Neural cell (in vitro differentiated cells): ENCODE results near the gene FAM3D. TPM values are rescaled to one million over a fixed set of nuclear protein-coding genes. Genes with fewer than 3 reads are reported as not detected.

Experiments
- H2AFZ ChIP-seq: fragments of 200-600, 300-800 bp; sonication (generic), shearing (Covaris generic); 2 replicates; pipeline ENCODE4 v1.6.0; 2014; ENCODE audit warnings: low read depth, mild to moderate bottlenecking, antibody characterized with exemption, low read length, moderate library complexity
- H3F3A ChIP-seq: fragments of 200-600 bp; shearing (Covaris generic); 2 replicates; pipeline ENCODE4 v1.6.1; 2016; ENCODE audit warnings: mild to moderate bottlenecking, moderate library complexity, mixed read lengths, antibody characterized with exemption, low read length; ENCODE audit not compliant: insufficient read depth, poor library complexity, severe bottlenecking
- H3K27ac ChIP-seq: fragments of 200-600, 300-800 bp; sonication (generic), shearing (Covaris generic); 2 replicates; pipeline ENCODE4 v1.5.1; 2014; ENCODE audit warnings: mild to moderate bottlenecking, low read length, moderate library complexity
- H3K27me3 ChIP-seq: fragments of 300-800, 200-600 bp; sonication (generic), shearing (Covaris generic); 2 replicates; pipeline ENCODE4 v1.6.0; 2014; ENCODE audit warnings: mild to moderate bottlenecking, low read depth, low read length, moderate library complexity; ENCODE audit not compliant: insufficient read depth
- H3K36me3 ChIP-seq: fragments of 300-800, 200-600 bp; sonication (generic), shearing (Covaris generic); 2 replicates; pipeline ENCODE4 v1.5.1; 2014; ENCODE audit warnings: mild to moderate bottlenecking, antibody characterized with exemption, low read length, moderate library complexity; ENCODE audit not compliant: insufficient read depth
- H3K4me2 ChIP-seq: fragments of 300-800, 200-600 bp; sonication (generic), shearing (Covaris generic); 2 replicates; pipeline ENCODE4 v1.6.0; 2014; ENCODE audit warnings: mild to moderate bottlenecking, low read length
- H3K4me3 ChIP-seq: fragments of 300-800, 200-600 bp; sonication (generic), shearing (Covaris generic); 2 replicates; pipeline ENCODE4 v1.5.1; 2014; ENCODE audit warnings: mild to moderate bottlenecking, low read length, moderate library complexity
- H3K79me2 ChIP-seq: fragments of 200-600 bp; shearing (Covaris generic); replicated peaks from 2 replicates; pipeline ENCODE4 v1.6.0; 2014; ENCODE audit warnings: mild to moderate bottlenecking, low read length, moderate library complexity; ENCODE audit not compliant: insufficient read depth
- H3K9ac ChIP-seq: fragments of 300-800, 200-600 bp; sonication (generic), shearing (Covaris generic); 2 replicates; pipeline ENCODE4 v1.6.1; 2016; ENCODE audit warnings: mild to moderate bottlenecking, low read length, mixed read lengths
- H3K9me2 ChIP-seq: fragments of 200-600 bp; shearing (Covaris generic); 2 replicates; pipeline ENCODE4 v1.6.1; 2016; ENCODE audit warnings: mild to moderate bottlenecking, low read length, mixed read lengths; ENCODE audit not compliant: insufficient read depth
- H3K9me3 ChIP-seq: fragments of 200-600, 300-800 bp; sonication (generic), shearing (Covaris generic); 2 replicates; pipeline ENCODE4 v1.6.1; 2016; ENCODE audit warnings: mild to moderate bottlenecking, mixed run types, low read length, moderate library complexity, mixed read lengths
- H4K20me1 ChIP-seq: fragments of 200-600 bp; shearing (Covaris generic); 2 replicates; pipeline ENCODE4 v1.6.1; 2016; ENCODE audit warnings: mild to moderate bottlenecking, mixed run types; ENCODE audit not compliant: insufficient read depth
- CTCF ChIP-seq: fragments of 450-650 bp; IDR thresholded peaks from 2 replicates; pipeline ENCODE4 v1.5.1; 2014; ENCODE audit warnings: antibody characterized with exemption, mild to moderate bottlenecking, moderate library complexity; ENCODE audit not compliant: poor library complexity, severe bottlenecking
- EP300 ChIP-seq: fragments of 450-650 bp; conservative IDR thresholded peaks from 2 replicates; pipeline ENCODE4 v1.6.1; 2014; ENCODE audit warnings: antibody characterized with exemption, mild to moderate bottlenecking, moderate library complexity; ENCODE audit not compliant: poor library complexity, severe bottlenecking
- EZH2 ChIP-seq: fragments of 200-600, 300-800 bp; shearing (Covaris generic), sonication (generic); IDR thresholded peaks from 2 replicates; pipeline ENCODE4 v1.6.1; 2014; ENCODE audit warnings: antibody characterized with exemption, low read length, borderline replicate concordance, mild to moderate bottlenecking; ENCODE audit not compliant: insufficient read depth, poor library complexity, severe bottlenecking
- MXI1 ChIP-seq: fragments of 450-650 bp; conservative IDR thresholded peaks from 2 replicates; pipeline ENCODE4 v1.6.1; 2014; ENCODE audit warnings: antibody characterized with exemption, mild to moderate bottlenecking; ENCODE audit not compliant: poor library complexity, severe bottlenecking
- POLR2AphosphoS5 ChIP-seq: IDR thresholded peaks from 2 replicates; pipeline ENCODE4 v1.6.1; 2012
- RAD21 ChIP-seq: fragments of 450-650 bp; conservative IDR thresholded peaks from 2 replicates; pipeline ENCODE4 v1.6.1; 2014; ENCODE audit warnings: antibody characterized with exemption, mild to moderate bottlenecking, moderate library complexity
- REST ChIP-seq: IDR thresholded peaks from 2 replicates; pipeline ENCODE4 v1.6.1; 2012; ENCODE audit warnings: borderline replicate concordance
- SMC3 ChIP-seq: fragments of 450-650 bp; conservative IDR thresholded peaks from 2 replicates; pipeline ENCODE4 v1.6.1; 2014; ENCODE audit warnings: antibody characterized with exemption, mild to moderate bottlenecking, moderate library complexity; ENCODE audit not compliant: poor library complexity
- TAF1 ChIP-seq: IDR thresholded peaks from 2 replicates; pipeline ENCODE4 v1.6.1; 2012; ENCODE audit warnings: low read depth
- polyA plus RNA-seq: library from polyadenylated mRNA; depleted of rRNA; stranded (reverse); fragments of >200 nt; gene quantifications from 2 replicates; pipeline ENCODE4 v1.2.3, GENCODE V29; 2014

The FAM3D gene
- polyA plus RNA-seq, 1 donor from 2014 or later, result not detected

- H3K9me3 ChIP-seq, result peaks cover 2% of the 10 kb centered on the region
- H3K4me2 ChIP-seq, result no peak overlapping the region
- H3K79me2 ChIP-seq, result no peaks in the 10 kb centered on the region
- no peak overlapping the region for H3K4me3 ChIP-seq
- H3K9me2 ChIP-seq, result no peaks in the 10 kb centered on the region
- no peak overlapping the region for H3K9ac ChIP-seq
- H3F3A ChIP-seq, result no peaks in the 10 kb centered on the region
- no peaks in the 10 kb centered on the region for H3K27me3 ChIP-seq
- no peaks in the 10 kb centered on the region for H4K20me1 ChIP-seq
- no peak overlapping the region for H2AFZ ChIP-seq
- H3K27ac ChIP-seq, result no peak overlapping the region
- H3K36me3 ChIP-seq, result no peaks in the 10 kb centered on the region
- no peak for TF ChIP-seq POLR2AphosphoS5
- TF ChIP-seq MXI1, result no peak
- no peak for TF ChIP-seq EP300
- no peak for TF ChIP-seq CTCF
- TF ChIP-seq EZH2, result no peak
- TF ChIP-seq TAF1, result no peak
- TF ChIP-seq REST, result no peak
- TF ChIP-seq SMC3, result no peak
- TF ChIP-seq RAD21, result no peak
Measured at GRCh38 chr3:58691997-58692396, 25.4 kb upstream of the FAM3D start.

- Histone ChIP-seq H3K27ac (no peak overlapping the region), H3K9me2 (no peaks in the 10 kb centered on the region), H4K20me1 (no peaks in the 10 kb centered on the region), H3K36me3 (no peaks in the 10 kb centered on the region), H3K9ac (no peak overlapping the region), H3K4me3 (no peak overlapping the region), H3K79me2 (no peaks in the 10 kb centered on the region), H3K27me3 (no peaks in the 10 kb centered on the region), H3F3A (no peaks in the 10 kb centered on the region), H3K4me2 (no peak overlapping the region), H2AFZ (no peak overlapping the region), H3K9me3 (peaks cover 2% of the 10 kb centered on the region)
- no peak for TF ChIP-seq TAF1
- no peak for TF ChIP-seq EP300
- TF ChIP-seq REST, result no peak
Measured at GRCh38 chr3:58690490-58690889, 23.9 kb upstream of the FAM3D start.
